ENCODE results near the gene IGSF6. TPM values are rescaled to one million over a fixed set of nuclear protein-coding genes. Genes with fewer than 3 reads are reported as not detected.

The IGSF6 gene
- total RNA-seq, 1 experiment from 2014 or later, result 0.23 TPM

DNA sequence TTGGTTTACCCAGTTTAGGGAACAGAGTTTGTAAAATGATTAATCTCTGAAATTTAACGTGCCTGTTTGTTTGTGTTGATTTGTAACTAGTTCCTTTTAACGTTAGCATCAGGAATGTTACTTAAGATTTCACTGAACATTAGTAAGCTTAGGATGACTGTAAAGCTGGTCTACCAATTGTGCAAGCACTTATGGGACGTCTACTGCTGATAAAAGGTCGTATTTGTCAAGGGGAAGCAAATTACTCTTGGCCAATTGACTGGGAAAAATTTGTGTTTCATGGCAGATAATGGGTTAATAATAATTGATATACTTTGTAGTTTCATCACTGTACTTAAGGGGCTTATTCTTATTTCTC, 41.2 kb downstream of the IGSF6 start:
- Histone ChIP-seq H3K36me3 (ENCODE audit: control insufficient read depth, insufficient read depth, low read length) (no peaks in the 10 kb centered on the region), H3K4me1 (ENCODE audit: control insufficient read depth, insufficient read depth, low read length) (peaks cover 11% of the 10 kb centered on the region; the same call in 1 of the 2 replicates), H3K9me3 (ENCODE audit: control insufficient read depth, insufficient read depth, low read depth, low read length) (no peaks in the 10 kb centered on the region), H3K27ac (ENCODE audit: low read length) (no peak overlapping the region), H3K27me3 (ENCODE audit: control insufficient read depth, insufficient read depth, low read length) (no peaks in the 10 kb centered on the region), H3K4me3 (ENCODE audit: low read depth in 2 of 2, low read length in 2 of 2) (no peak overlapping the region)
- ATAC-seq (no peak), DNase-seq (ENCODE audit: low read depth, low spot score) (no peak)
- in situ Hi-C loops (cut with HindIII; ENCODE audit: low pct_unique_long_range_greater_than_20kb, low sequenced_read_pairs), result no loop called here
- ChIA-PET POLR2A (no interaction called here), CTCF (no interaction called here)
- no TSS peak for BruUV-seq (replicated peaks)
- intact Hi-C loops (cut with micrococcal nuclease; ENCODE audit: unreplicated experiment), result no loop called here
- TF ChIP-seq POLR2AphosphoS5 (IDR thresholded peaks at IDR 0.05; ENCODE audit: low read depth, low read length) (no peak), TCF7L2 (IDR thresholded peaks at IDR 0.05; ENCODE audit: low read depth, low read length) (no peak), SIN3A (IDR thresholded peaks at IDR 0.05; ENCODE audit: borderline replicate concordance, insufficient read depth, low read depth, low read length) (no peak)
- TF ChIP-seq, protein P1, sequence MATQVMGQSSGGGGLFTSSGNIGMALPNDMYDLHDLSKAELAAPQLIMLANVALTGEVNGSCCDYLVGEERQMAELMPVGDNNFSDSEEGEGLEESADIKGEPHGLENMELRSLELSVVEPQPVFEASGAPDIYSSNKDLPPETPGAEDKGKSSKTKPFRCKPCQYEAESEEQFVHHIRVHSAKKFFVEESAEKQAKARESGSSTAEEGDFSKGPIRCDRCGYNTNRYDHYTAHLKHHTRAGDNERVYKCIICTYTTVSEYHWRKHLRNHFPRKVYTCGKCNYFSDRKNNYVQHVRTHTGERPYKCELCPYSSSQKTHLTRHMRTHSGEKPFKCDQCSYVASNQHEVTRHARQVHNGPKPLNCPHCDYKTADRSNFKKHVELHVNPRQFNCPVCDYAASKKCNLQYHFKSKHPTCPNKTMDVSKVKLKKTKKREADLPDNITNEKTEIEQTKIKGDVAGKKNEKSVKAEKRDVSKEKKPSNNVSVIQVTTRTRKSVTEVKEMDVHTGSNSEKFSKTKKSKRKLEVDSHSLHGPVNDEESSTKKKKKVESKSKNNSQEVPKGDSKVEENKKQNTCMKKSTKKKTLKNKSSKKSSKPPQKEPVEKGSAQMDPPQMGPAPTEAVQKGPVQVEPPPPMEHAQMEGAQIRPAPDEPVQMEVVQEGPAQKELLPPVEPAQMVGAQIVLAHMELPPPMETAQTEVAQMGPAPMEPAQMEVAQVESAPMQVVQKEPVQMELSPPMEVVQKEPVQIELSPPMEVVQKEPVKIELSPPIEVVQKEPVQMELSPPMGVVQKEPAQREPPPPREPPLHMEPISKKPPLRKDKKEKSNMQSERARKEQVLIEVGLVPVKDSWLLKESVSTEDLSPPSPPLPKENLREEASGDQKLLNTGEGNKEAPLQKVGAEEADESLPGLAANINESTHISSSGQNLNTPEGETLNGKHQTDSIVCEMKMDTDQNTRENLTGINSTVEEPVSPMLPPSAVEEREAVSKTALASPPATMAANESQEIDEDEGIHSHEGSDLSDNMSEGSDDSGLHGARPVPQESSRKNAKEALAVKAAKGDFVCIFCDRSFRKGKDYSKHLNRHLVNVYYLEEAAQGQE (IDR thresholded peaks at IDR 0.05; ENCODE audit: insufficient read depth in 1 of 2, low read depth in 2 of 2, low read length in 1 of 2), result no peak
- TF ChIP-seq, protein P2, sequence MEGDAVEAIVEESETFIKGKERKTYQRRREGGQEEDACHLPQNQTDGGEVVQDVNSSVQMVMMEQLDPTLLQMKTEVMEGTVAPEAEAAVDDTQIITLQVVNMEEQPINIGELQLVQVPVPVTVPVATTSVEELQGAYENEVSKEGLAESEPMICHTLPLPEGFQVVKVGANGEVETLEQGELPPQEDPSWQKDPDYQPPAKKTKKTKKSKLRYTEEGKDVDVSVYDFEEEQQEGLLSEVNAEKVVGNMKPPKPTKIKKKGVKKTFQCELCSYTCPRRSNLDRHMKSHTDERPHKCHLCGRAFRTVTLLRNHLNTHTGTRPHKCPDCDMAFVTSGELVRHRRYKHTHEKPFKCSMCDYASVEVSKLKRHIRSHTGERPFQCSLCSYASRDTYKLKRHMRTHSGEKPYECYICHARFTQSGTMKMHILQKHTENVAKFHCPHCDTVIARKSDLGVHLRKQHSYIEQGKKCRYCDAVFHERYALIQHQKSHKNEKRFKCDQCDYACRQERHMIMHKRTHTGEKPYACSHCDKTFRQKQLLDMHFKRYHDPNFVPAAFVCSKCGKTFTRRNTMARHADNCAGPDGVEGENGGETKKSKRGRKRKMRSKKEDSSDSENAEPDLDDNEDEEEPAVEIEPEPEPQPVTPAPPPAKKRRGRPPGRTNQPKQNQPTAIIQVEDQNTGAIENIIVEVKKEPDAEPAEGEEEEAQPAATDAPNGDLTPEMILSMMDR (IDR thresholded peaks at IDR 0.05), result no peak

DNA sequence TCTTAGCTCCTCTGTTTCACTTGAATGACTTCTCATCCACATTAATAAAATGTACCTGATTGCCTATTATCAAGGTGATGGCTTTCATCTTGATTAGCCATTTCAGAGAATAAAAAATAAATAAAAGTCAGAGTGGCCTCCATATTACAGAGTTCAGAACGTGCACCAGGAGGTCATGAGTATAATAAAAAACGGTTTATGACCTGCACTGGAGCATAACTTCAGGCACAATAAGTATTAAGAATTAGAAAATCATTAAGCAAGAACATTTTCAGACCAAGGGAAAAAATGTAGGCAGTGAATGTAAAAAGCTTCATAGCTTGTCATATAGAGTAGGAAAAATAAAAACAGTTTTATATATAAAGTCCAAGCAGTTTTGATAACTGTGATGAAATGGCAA, 41.6 kb downstream of the IGSF6 start:
- ATAC-seq, result no peak
- Histone ChIP-seq H3K4me1 (ENCODE audit: control insufficient read depth, insufficient read depth, low read length) (peaks cover 11% of the 10 kb centered on the region; the same call in 1 of the 2 replicates), H3K4me3 (ENCODE audit: low read depth in 2 of 2, low read length in 2 of 2) (no peak overlapping the region), H3K27me3 (ENCODE audit: control insufficient read depth, insufficient read depth, low read length) (no peaks in the 10 kb centered on the region), H3K27ac (ENCODE audit: low read length) (no peak overlapping the region), H3K36me3 (ENCODE audit: control insufficient read depth, insufficient read depth, low read length) (no peaks in the 10 kb centered on the region), H3K9me3 (ENCODE audit: control insufficient read depth, insufficient read depth, low read depth, low read length) (no peaks in the 10 kb centered on the region)
- in situ Hi-C loops (cut with HindIII; ENCODE audit: low pct_unique_long_range_greater_than_20kb, low sequenced_read_pairs) (no loop called here), intact Hi-C loops (cut with micrococcal nuclease; ENCODE audit: unreplicated experiment) (no loop called here)
- TF ChIP-seq TCF7L2 (IDR thresholded peaks at IDR 0.05; ENCODE audit: low read depth, low read length) (no peak), POLR2AphosphoS5 (IDR thresholded peaks at IDR 0.05; ENCODE audit: low read depth, low read length) (no peak), SIN3A (IDR thresholded peaks at IDR 0.05; ENCODE audit: borderline replicate concordance, insufficient read depth, low read depth, low read length) (no peak)
- TF ChIP-seq, protein P2 (IDR thresholded peaks at IDR 0.05), result no peak
- TF ChIP-seq, protein P1 (IDR thresholded peaks at IDR 0.05; ENCODE audit: insufficient read depth in 1 of 2, low read depth in 2 of 2, low read length in 1 of 2), result no peak
- ChIA-PET POLR2A (no interaction called here), CTCF (no interaction called here)
- BruUV-seq (replicated peaks), result no TSS peak
- DNase-seq (ENCODE audit: low read depth, low spot score), result no peak

Data from Panc1 (cell line).